Cerebellar cortex (tissue), 1 donor: Measurements from ENCODE around the gene SLC25A14.
A peak's percentile ranks its signal among the peaks of the same experiment; 100 is the strongest.
"Not testable (repeated sequence)": the region's sequence is repeated elsewhere in the genome, so short reads cannot be mapped to it uniquely, and the experiment has no call there.

Source experiments
- DNase-seq: peaks from one replicate; pipeline ENCODE4 v3.0.0-alpha.2; 2015; ENCODE audit warnings: low spot score

Gene SLC25A14, protein sequence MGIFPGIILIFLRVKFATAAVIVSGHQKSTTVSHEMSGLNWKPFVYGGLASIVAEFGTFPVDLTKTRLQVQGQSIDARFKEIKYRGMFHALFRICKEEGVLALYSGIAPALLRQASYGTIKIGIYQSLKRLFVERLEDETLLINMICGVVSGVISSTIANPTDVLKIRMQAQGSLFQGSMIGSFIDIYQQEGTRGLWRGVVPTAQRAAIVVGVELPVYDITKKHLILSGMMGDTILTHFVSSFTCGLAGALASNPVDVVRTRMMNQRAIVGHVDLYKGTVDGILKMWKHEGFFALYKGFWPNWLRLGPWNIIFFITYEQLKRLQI

DNA sequence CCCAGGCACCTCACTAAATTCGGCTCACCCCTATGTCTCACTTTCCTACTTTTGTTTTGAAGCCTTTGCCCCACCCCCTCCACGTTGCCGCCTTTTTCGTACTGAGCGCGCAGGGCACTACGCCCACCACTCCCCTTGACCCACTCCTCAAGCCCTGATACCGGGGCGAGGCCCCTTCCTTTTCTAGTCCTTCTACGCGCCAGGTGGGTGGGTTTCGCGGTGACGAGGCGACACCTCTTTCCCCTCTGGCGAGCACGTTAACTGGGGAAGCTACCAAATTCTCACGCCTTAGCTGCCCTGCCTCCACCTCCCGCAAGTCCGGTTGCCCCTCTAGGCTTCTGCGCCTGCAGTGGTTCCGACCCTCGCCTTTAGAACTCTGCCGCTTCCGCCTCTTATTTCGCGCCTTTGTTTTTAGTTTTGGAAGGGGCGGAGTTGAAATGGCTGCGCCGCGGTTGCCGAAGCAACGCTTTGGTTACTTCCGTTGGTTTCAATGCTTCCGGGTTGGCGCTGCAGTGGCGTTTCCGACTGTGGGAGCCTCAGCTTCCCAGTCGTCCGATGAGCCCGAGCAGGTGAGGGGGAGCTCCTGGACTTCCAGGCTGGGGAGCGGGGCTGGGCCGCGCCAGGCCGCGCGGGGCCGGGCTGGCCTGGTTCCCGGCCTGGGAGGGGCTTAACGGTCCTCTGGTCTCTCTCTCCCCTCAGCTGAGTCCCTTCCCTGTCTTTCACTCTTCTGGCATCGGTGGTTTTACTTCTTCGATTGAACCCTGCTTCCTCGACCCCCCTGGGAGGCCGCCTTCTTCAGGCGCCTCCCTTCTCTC lies at the start of gene SLC25A14:
Gene SLC25A14, plus strand, starts transcription at position 512 of the 815 bp plus-strand sequence. CDS start 360 bp downstream, outside the sequence.
- peak; percentile 82 for DNase-seq

DNA sequence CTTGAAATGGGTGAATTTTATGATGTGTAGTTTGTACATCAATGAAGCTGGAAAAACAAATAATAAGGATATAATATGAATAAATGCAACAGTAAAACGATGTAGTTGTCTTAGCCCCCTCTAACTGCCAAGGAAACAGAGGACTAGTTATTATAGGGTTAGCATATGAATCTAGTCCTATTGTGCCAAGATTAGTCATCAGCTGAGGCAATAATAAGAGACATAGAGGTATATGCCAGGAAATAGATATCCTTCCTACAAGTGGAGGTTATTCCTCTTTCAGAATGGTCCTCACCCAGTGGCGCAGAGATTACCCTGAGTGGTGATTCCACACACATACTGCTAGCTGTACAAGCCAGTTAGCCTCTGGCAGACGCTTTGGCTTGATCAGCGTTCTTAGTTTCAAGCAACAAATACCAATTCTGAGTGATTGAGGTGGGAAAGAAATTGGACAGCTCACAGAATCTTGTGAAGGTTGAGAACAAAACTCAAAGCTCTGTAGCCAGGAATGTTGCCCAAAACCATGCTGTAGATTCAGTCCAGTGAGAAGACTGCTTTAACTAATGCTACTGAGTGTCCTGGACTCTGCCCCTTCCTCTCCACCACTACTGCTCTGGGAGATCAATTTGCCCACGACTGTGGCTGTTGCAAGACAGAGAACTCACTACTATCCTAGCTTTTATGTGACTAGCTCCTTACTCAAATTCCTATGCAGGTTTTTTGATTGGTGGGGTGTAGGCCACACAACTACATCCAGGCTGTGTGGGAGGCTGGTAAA lies 44.0 kb upstream of the SLC25A14 start:
- no peak for DNase-seq

DNA sequence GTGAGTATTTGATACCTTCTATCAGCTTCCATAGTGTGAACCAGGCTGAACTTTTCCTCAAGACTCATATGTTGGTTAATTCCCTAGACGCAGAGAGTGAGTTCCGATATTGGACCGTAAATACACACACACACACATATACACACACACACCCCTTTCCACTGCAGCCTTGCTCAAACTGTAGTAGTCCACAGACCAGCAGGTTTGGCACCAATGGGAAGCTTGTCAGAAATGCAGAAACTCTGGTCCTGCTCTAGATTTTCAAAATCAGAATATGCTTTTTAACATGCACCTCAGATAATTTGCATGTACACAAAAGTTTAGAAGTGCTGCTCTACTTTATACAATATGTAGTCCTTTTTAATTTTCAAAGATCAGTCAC lies 43.4 kb upstream of the SLC25A14 start:
- DNase-seq = no peak

DNA sequence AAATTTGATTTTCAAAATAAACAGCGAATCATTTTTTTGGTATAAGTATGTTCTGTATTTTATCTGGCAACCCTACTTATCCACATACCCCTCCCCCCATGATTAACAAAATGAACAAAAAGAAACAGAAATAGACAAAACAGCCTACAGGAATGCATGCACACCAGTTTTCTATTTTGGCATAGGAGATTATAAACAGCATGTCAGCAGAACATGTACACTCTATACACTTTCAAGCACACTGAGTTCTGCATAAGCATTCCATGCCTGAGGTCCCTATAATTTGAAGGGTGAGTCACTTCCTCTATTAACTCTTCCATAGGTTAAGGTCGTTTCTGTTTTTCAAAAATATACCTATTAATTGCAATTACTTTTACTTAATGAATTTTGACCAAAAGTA lies 43.0 kb upstream of the SLC25A14 start:
- DNase-seq = no peak

DNA sequence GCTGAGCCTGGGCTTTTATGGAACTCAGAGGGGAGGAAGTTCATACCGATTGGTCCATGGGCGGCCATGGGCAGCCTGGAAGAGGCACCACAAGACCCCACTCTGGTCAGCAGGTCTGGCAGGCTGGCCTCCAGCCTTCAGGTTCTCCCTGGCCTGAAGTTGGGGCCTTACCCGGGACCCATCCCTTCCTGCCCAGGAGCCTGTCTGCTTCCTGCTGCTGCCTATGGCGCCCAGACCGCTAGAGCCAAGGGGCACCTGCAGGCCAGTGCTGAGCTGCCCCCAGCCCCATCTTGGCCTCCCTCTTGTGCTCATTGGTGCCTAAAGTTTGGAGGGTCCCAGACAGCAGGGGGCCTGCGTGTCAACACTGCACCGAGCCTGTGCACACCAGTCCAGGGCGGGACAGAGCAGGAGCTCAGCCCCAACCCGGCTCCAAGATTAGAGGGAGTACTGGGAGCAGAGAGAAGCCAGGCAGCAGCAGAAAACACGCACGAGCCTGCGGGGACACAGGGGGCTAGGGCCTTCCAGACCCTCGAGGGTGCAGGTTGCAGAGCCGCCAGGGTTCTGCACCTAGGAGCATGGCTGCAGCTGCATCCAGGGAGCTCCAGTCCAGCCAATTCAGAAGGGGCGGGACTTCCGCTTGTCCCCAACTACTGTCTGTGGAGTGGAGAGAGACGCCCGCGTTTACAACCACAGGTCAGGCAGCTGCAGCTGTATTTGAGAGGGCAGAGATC lies 40.3 kb upstream of the SLC25A14 start:
- no peak for DNase-seq

DNA sequence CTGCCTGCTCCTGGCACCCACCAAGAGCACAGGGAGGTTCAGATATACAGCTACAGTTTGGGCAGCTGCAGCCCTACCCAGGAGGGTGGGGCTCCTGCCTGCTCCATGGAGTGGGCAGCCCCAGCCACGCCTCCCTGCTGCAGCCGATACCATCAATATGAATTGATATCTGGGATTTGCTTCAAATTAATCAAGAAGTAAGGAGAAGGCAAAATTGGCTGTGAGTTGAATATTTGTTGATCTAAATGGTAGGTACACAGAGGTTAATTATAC lies 39.8 kb upstream of the SLC25A14 start:
- no peak for DNase-seq

DNA sequence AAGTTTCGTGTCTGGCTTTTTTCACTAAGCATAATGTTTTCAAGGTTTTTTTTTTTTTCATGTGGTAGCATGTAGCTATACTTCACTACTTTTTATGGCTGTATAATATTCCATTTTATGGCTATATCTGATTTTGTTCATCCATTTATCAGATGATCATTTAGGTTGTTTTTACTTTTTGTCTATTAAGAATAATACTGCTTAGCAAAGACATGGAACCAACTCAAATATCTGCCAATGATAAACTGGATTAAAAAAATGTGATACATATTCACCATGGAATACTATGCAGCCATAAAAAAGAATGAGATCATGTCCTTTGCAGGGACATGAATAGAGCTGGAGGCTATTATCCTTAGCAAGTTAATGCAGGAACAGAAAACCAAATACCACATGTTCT lies 38.3 kb upstream of the SLC25A14 start:
- DNase-seq = no peak

DNA sequence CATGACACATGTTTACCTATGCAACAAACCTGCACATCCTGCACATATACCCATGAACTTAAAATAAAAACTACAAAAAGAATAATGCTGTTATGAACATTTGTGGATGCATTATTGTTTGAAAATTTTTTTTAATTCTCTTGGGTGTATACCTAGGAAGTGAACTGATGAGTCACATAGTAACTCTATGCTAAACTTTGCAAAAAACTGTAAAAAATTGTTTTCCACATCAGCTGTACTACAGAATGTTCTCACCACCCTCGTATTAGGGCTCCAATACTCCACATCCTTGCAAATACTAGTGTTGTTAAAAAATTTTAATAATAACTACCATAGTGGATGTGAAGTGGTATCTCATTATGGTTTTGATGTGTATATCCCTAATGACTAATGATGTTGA lies 37.7 kb upstream of the SLC25A14 start:
- DNase-seq = no peak

DNA sequence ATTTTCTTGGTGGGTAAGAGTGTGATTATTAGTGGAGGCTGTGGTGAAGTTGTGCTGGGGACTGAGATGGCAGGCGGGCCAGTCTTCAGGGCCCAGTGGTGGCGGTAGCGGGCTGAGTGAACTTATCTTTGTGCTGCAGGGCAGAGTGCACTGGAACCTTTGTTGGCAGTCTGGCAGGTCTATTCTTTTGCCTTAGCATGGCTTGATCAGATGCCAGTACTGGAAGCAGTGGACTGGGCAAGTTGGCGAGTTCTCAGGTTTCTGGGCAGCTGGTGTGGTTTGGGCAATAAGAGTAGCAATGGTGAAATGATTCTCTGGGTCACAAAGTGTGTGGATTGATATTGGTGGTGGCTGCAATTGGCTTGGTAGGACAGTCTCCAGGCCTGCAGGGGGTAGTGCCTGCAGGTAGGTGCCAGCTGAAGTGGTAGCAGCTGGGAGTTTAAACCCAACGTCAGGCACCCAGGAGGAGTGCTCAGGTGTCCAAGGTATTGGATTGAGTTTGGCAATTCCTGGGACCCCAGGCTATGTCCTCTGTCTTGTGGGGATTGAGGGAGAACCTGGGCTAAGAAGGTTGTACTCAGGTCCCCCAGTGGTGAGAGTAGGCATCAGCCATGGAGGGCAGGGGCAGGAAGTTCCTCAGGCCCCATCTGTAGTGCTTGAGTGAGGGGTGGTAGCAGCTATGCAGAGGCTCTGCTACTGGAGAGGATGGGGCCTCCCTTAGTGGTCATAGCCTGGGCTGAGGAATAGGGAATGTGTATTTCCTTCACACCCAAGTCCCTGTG lies 34.9 kb upstream of the SLC25A14 start:
- no peak for DNase-seq

DNA sequence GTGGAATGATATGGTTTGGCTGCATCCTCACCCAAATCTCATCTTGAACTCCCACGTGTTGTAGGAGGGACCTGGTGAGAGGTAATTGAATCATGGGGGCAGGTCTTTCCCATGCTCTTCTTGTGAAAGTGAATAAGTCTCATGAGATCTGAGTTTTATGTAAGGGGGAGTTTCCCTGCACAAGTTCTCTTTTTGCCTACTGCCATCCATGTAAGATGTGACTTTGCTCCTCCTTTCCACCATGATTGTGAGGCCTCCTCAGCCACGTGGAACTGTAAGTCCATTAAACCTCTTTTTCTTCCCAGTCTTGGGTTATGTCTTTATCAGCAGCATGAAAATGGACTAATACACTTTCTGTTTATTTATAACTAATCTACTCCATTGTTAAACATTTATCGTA lies 19.8 kb upstream of the SLC25A14 start:
- not testable (repeated sequence) for DNase-seq

DNA sequence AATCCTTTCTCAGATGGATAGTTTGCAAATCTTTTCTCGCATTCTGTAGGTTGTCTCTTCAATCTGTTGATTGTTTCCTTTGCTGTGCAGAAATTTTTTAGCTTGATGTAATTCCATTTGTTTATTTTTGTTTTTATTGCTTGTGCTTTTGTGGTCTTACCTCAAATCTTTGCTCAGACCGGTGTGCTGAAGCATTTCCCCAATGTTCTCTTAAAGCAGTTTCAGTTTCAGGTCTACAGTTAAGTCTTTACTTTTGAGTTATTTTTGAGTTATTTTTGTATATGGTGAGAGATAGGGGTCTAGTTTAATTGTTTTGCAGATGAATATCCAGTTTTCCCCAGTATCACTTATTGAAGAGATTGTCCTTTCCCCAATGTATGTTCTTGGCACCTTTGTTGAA lies 18.2 kb upstream of the SLC25A14 start:
- DNase-seq = no peak

DNA sequence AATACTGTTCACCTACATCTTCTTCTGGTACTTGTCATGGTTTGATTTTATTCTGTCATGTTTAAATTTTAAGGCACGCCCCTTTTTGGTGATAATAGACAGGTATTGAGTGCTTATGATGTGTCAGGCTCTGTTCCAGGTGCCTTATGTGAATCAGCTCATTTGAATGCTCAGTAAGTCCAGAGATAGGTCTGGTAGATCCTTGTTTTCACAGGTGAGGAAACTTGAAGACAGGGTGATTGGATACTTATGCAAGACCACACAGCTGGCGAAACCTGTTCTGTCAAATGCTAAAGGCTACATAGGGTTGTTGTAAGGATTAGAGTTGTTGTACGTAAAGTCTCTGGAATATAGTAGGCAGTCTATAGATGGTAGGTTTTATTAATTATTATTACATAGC lies 9.6 kb upstream of the SLC25A14 start:
- DNase-seq = no peak

DNA sequence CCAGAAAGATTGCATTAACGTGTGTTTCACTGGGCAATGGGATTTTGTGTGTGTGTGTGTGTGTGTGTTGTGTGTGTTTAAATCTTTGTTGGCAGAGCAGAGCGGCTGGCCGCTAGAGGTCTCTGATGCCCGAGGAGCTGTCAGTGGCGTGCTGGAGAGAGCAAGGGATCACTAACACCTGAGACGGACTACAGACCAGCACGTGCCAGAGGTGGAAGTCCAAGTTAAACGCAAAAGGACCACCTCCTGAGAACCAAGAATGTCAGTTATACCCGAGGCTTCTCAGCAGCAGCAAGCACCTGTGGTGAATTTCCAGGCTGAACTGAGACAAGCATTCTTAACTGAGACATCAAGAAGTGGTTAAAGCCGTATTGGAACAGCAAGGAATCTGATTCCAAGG lies 9.0 kb upstream of the SLC25A14 start:
- DNase-seq = peak; percentile 38

DNA sequence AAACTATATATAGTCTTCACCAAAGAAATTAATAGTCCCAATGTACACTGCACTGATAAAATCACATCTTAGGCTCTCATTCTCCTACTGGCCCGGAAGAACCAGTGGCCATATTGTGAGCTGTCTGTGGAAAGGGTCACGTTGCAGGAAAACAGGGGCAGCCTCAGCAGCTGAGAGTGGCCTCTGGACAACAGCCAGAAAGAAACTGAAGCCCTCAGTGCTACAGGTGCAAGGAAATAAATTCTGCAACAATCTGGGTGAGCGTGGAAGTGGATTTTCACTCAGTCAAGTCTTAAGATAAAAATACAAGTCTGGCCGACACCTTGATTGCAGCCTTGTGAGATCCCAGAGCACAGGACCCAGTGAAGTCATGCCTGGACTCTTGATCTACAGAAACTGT lies 3.2 kb upstream of the SLC25A14 start:
- DNase-seq = no peak

DNA sequence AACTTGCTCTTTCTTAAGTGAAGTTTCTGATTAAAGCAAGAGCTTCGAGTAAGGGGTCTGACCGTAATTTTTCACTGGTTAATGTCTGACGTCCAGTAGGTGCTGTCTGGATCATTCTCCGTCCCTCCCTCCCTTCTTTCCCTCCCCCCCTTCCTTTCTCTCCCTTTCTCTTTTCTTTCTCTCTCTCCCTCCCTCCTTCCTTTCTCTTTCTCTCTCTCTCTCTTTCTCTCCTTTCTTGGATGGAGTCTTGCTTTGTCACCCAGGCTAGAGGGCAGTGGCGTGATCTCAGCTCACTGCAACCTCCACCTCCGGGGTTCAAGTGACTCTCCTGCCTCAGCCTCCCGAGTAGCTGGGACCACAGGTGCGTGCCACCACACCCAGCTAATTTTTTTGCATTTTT lies 850 bp upstream of the SLC25A14 start:
- DNase-seq = not testable (repeated sequence)

DNA sequence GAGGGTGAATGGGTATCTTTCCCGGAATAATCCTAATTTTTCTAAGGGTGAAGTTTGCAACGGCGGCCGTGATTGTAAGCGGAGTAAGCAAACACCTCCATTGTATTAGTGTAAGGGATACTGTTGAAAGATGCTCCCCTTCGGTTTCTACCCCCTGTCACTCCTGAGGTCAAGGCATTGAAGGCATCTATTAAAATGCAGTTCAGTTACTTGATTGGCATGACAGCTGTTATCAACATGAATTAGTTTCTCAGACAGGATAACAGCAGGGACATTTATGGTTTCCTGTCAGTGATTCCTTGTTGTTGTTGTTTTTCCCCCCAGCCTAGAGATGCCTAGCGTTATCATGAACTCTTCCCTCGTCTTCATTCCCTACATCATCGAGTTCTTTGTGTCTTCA lies 552 bp downstream of the SLC25A14 start:
- peak; percentile 3 for DNase-seq

DNA sequence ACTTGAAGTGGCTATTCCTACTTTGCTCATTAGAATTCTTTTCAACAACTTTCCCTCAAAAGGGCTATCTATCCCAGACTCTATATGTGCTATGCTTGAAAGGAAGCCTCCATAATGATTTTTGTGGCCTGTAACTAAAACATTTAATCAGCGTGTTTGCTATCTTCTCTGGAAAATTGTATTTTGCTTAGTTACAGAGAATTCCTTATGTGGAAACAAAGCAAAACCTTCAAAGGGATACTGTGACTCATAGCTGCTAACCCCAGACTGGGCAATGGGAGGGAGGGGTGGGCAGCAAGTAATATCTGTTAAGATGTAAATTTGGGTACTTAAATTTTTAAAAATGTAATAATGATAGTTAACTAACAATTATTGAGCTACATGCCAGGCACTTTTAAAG lies 3.7 kb downstream of the SLC25A14 start:
- no peak for DNase-seq

DNA sequence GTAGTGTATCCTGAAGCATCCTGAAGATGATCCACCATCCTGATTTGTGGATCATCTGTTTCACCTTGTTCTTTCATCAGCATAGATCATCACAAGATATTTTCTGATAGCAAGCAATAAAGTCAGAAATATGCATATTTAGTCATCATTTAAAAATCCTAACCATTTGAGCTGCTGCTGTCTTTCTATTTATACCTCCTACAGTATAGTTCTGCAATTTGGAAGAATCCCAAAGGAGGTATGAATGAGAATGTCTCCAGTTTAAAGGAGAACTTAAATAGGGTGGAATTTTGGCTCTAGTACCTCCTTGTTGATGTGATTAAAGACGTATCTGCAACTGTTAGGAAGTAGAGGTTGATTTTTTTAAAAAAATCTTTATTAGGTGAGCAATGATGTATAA lies 7.6 kb downstream of the SLC25A14 start:
- no peak for DNase-seq

DNA sequence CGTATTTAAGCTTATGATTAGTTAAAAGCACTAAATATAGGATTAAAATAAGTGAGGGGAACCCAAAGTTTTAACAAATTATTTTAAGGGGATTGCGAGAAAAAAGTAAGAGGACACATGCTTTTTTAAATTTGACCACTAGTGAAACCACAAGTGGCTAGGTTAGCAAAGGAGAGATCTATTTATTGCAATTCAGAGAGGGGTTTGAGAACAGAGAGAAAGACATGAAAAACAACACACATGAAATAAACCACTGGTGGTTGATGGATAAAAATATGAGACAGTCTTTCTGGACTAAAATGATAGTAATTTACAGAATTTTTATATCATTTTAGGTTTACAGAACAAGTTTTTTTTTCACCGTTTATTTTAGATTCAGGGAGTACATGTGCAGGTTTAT lies 11.8 kb downstream of the SLC25A14 start:
- no peak for DNase-seq

DNA sequence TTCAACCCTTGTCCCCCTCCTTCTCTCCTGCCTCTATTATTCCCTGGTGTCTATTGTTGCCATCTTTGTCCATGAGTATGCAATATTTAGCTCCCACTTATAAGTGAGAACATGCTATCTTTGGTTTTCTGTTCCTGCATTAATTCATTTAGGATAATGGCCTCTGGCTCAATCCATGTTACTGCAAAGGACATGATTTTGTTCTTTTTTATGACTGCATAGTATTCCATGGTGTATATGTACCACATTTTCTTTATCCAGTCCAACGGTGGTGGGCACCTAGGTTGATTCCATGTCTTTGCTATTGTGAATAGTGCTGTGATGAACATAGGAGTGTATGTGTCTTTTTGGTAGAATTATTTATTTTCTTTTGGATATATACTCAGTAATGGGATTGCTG lies 12.3 kb downstream of the SLC25A14 start:
- not testable (repeated sequence) for DNase-seq

DNA sequence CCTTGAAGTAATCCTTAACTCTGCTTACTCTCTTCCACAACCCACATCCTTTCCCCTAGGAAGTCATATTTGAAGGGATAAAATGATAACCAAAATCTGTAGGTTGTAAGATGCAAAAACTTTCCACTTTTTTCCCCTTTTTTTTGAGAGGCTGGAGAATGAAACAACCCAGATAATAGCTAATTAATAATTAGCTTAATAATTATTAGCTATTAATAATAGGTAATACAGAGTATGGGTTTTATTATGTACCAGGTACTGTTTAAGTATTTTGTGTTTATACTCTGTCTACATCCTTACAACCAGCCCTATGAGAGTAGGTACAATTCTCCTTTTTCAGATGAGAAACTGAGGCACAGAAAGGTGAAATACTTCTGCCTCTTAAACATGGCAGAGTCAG lies 36.4 kb downstream of the SLC25A14 start:
- no peak for DNase-seq
